Neural progenitor cell (in vitro differentiated cells): ENCODE results near the gene CDK5RAP3. TPM values are rescaled to one million over a fixed set of nuclear protein-coding genes. Genes with fewer than 3 reads are reported as not detected.

Experiments used
- DNase-seq: peaks from one replicate; pipeline ENCODE4 v3.0.0-alpha.2; 2016; ENCODE audit warnings: low spot score
- H2AFZ ChIP-seq: fragments of 200-600 bp; sonication (generic); replicated peaks from 2 replicates; pipeline ENCODE4 v1.6.1; 2016; ENCODE audit warnings: antibody characterized with exemption
- H3F3A ChIP-seq: fragments of 200-600 bp; sonication (generic); 2 replicates; pipeline ENCODE4 v1.6.1; 2016; ENCODE audit warnings: antibody characterized with exemption, low read depth
- H3K27ac ChIP-seq: fragments of 200-600 bp; sonication (generic); 2 replicates; pipeline ENCODE4 v1.5.1; 2016; ENCODE audit warnings: mild to moderate bottlenecking
- H3K27me3 ChIP-seq: fragments of 200-600 bp; sonication (generic); 2 replicates; pipeline ENCODE4 v1.6.1; 2016; ENCODE audit warnings: mild to moderate bottlenecking, moderate library complexity
- H3K36me3 ChIP-seq: fragments of 200-600 bp; sonication (generic); 2 replicates; pipeline ENCODE4 v1.5.1; 2016
- H3K4me1 ChIP-seq: fragments of 200-600 bp; sonication (generic); 2 replicates; pipeline ENCODE4 v1.6.1; 2016; ENCODE audit warnings: mixed run types
- H3K4me2 ChIP-seq: fragments of 200-600 bp; sonication (generic); 2 replicates; pipeline ENCODE4 v1.6.1; 2016
- H3K4me3 ChIP-seq: fragments of 200-600 bp; sonication (generic); 2 replicates; pipeline ENCODE4 v1.5.1; 2016
- H3K79me2 ChIP-seq: fragments of 200-600 bp; sonication (generic); 2 replicates; pipeline ENCODE4 v1.6.1; 2016; ENCODE audit warnings: low read depth
- H3K9ac ChIP-seq: fragments of 200-600 bp; sonication (generic); 2 replicates; pipeline ENCODE4 v1.6.1; 2016
- H3K9me3 ChIP-seq: fragments of 200-600 bp; sonication (generic); 2 replicates; pipeline ENCODE4 v1.5.1; 2016; ENCODE audit warnings: low read depth
- H4K20me1 ChIP-seq: fragments of 200-600 bp; sonication (generic); 2 replicates; pipeline ENCODE4 v1.6.1; 2016; ENCODE audit warnings: low read depth
- H3K27ac Mint-ChIP-seq: 3 replicates; pipeline ENCODE4 v1.8.0; 2021; ENCODE audit warnings: mixed read lengths
- H3K27me3 Mint-ChIP-seq: 2 replicates; pipeline ENCODE4 v1.8.0; 2022; ENCODE audit warnings: low read depth, mild to moderate bottlenecking, inconsistent platforms, moderate library complexity, mixed read lengths; ENCODE audit not compliant: insufficient read depth
- H3K36me3 Mint-ChIP-seq: 3 replicates; pipeline ENCODE4 v1.8.0; 2021; ENCODE audit warnings: mixed read lengths
- H3K4me1 Mint-ChIP-seq: 3 replicates; pipeline ENCODE4 v1.8.0; 2021; ENCODE audit warnings: mixed read lengths
- H3K4me3 Mint-ChIP-seq: 3 replicates; pipeline ENCODE4 v1.8.0; 2021; ENCODE audit warnings: mild to moderate bottlenecking, moderate library complexity, mixed read lengths
- H3K9me3 Mint-ChIP-seq: 3 replicates; pipeline ENCODE4 v1.8.0; 2020; ENCODE audit warnings: mixed read lengths
- CTCF ChIP-seq: fragments of 200-600 bp; sonication (generic); IDR thresholded peaks from 2 replicates; pipeline ENCODE4 v1.5.1; 2017; ENCODE audit warnings: antibody characterized with exemption, mild to moderate bottlenecking
- EZH2 ChIP-seq: fragments of 200-600 bp; sonication (generic); IDR thresholded peaks from 2 replicates; pipeline ENCODE4 v1.6.1; 2017; ENCODE audit warnings: antibody characterized with exemption, mild to moderate bottlenecking, moderate library complexity
- EZH2phosphoT487 ChIP-seq: fragments of 200-600 bp; sonication (generic); IDR thresholded peaks from 2 replicates; pipeline ENCODE4 v1.6.1; 2017; ENCODE audit warnings: antibody characterized with exemption
- total RNA-seq: library from RNA; depleted of rRNA; stranded (reverse); fragments of >200 nt; gene quantifications from 2 replicates; pipeline ENCODE4 v1.2.3, GENCODE V29; 2015; ENCODE audit warnings: low replicate concordance

The CDK5RAP3 gene
- total RNA-seq, 1 donor from 2014 or later: 104 TPM

- Mint-ChIP-seq H3K36me3 (peaks cover 22% of the 10 kb centered on the region), H3K4me1 (peaks cover 23% of the 10 kb centered on the region), H3K27ac (peak overlapping the region; percentile 78), H3K9me3 (no peaks in the 10 kb centered on the region), H3K4me3 (no peak overlapping the region), H3K27me3 (peaks cover 5% of the 10 kb centered on the region)
- Histone ChIP-seq H3K27me3 (no peaks in the 10 kb centered on the region), H4K20me1 (no peaks in the 10 kb centered on the region), H3K4me3 (no peak overlapping the region), H3K27ac (no peak overlapping the region), H3K36me3 (no peaks in the 10 kb centered on the region), H3K9ac (no peak overlapping the region), H3K79me2 (peaks cover 15% of the 10 kb centered on the region), H3F3A (peaks cover 8% of the 10 kb centered on the region), H3K4me2 (no peak overlapping the region), H3K9me3 (no peaks in the 10 kb centered on the region), H2AFZ (no peak overlapping the region), H3K4me1 (peaks cover 13% of the 10 kb centered on the region)
- DNase-seq: no peak
- TF ChIP-seq EZH2phosphoT487: no peak
- no peak for TF ChIP-seq CTCF
- TF ChIP-seq EZH2: no peak
Measured at GRCh38 chr17:47973541-47973940, 2.6 kb downstream of the CDK5RAP3 start.

GRCh38 chr17:47975189-47975822, 4.4 kb downstream of the CDK5RAP3 start:
- no peak for DNase-seq
- H3K27me3 Mint-ChIP-seq: peaks cover 4% of the 10 kb centered on the region
- Histone ChIP-seq H2AFZ (no peak overlapping the region), H3K27ac (no peak overlapping the region), H3K27me3 (no peaks in the 10 kb centered on the region), H3K36me3 (no peaks in the 10 kb centered on the region), H3K9ac (no peak overlapping the region), H3F3A (peaks cover 8% of the 10 kb centered on the region), H3K4me2 (no peak overlapping the region), H3K4me3 (no peak overlapping the region), H4K20me1 (no peaks in the 10 kb centered on the region), H3K4me1 (peaks cover 15% of the 10 kb centered on the region), H3K9me3 (no peaks in the 10 kb centered on the region), H3K79me2 (peaks cover 15% of the 10 kb centered on the region)
- H3K27ac Mint-ChIP-seq: no peak overlapping the region
- H3K36me3 Mint-ChIP-seq: peaks cover 36% of the 10 kb centered on the region
- H3K4me3 Mint-ChIP-seq: peak overlapping the region; percentile 39
- H3K9me3 Mint-ChIP-seq: no peaks in the 10 kb centered on the region
- TF ChIP-seq EZH2 (no peak), EZH2phosphoT487 (no peak)
- H3K4me1 Mint-ChIP-seq: peaks cover 32% of the 10 kb centered on the region

GRCh38 chr17:47975823-47976205, 4.9 kb downstream of the CDK5RAP3 start:
- Histone ChIP-seq H3K36me3 (no peaks in the 10 kb centered on the region), H3K79me2 (peaks cover 15% of the 10 kb centered on the region), H3K4me2 (no peak overlapping the region), H3K27me3 (no peaks in the 10 kb centered on the region), H3K4me1 (peaks cover 13% of the 10 kb centered on the region), H3K9ac (no peak overlapping the region), H3F3A (peaks cover 8% of the 10 kb centered on the region), H4K20me1 (no peaks in the 10 kb centered on the region), H3K9me3 (no peaks in the 10 kb centered on the region), H3K27ac (no peak overlapping the region), H2AFZ (no peak overlapping the region), H3K4me3 (no peak overlapping the region)
- TF ChIP-seq EZH2phosphoT487 (no peak), EZH2 (no peak), CTCF (no peak)
- no peak overlapping the region for H3K27ac Mint-ChIP-seq
- peak overlapping the region; percentile 39 for H3K4me3 Mint-ChIP-seq
- DNase-seq: no peak
- no peaks in the 10 kb centered on the region for H3K9me3 Mint-ChIP-seq
- peaks cover 39% of the 10 kb centered on the region for H3K36me3 Mint-ChIP-seq
- H3K4me1 Mint-ChIP-seq: peaks cover 31% of the 10 kb centered on the region
- H3K27me3 Mint-ChIP-seq: peaks cover 6% of the 10 kb centered on the region

- H3K4me3 Mint-ChIP-seq: peak overlapping the region; percentile 30
- H3K36me3 Mint-ChIP-seq: peaks cover 47% of the 10 kb centered on the region
Measured at GRCh38 chr17:47978324-47978723, 7.4 kb downstream of the CDK5RAP3 start.

More at GRCh38 chr17:47978324-47978723, 7.4 kb downstream of the CDK5RAP3 start:
- Histone ChIP-seq H3K9me3 (no peaks in the 10 kb centered on the region), H3K4me3 (no peak overlapping the region), H3K27me3 (no peaks in the 10 kb centered on the region), H3K4me1 (peaks cover 5% of the 10 kb centered on the region), H3K9ac (no peak overlapping the region), H2AFZ (no peak overlapping the region), H3K4me2 (no peak overlapping the region), H3K27ac (no peak overlapping the region), H4K20me1 (no peaks in the 10 kb centered on the region), H3K36me3 (no peaks in the 10 kb centered on the region), H3F3A (no peaks in the 10 kb centered on the region), H3K79me2 (no peaks in the 10 kb centered on the region)
- DNase-seq: peak; percentile 91
- peaks cover 9% of the 10 kb centered on the region for H3K27me3 Mint-ChIP-seq
- no peaks in the 10 kb centered on the region for H3K9me3 Mint-ChIP-seq
- TF ChIP-seq EZH2 (no peak), EZH2phosphoT487 (no peak), CTCF (peak; percentile 89)
- no peak overlapping the region for H3K27ac Mint-ChIP-seq
- peaks cover 26% of the 10 kb centered on the region for H3K4me1 Mint-ChIP-seq
